PC-3 (cell line): ENCODE data around the gene MARCHF3.

Source experiments
- CTCF ChIP-seq: fragments of 300-600 bp; sonication (generic); conservative IDR thresholded peaks from 2 replicates; pipeline ENCODE4 v1.5.1; 2017; ENCODE audit warnings: antibody characterized with exemption, low read depth, mild to moderate bottlenecking, low read length
- EZH2 ChIP-seq: fragments of 300-600 bp; sonication (generic); IDR thresholded peaks from one replicate; pipeline ENCODE4 v1.6.1; 2017; ENCODE audit warnings: antibody characterized with exemption, mild to moderate bottlenecking, low read length; ENCODE audit not compliant: unreplicated experiment
- EZH2phosphoT487 ChIP-seq: fragments of 300-600 bp; sonication (generic); IDR thresholded peaks from 2 replicates; pipeline ENCODE4 v1.6.1; 2018; ENCODE audit warnings: mild to moderate bottlenecking, antibody characterized with exemption, low read length, borderline replicate concordance

- TF ChIP-seq CTCF (no peak), EZH2phosphoT487 (no peak), EZH2 (no peak)
Measured at GRCh38 chr5:127038550-127038949, 8.2 kb upstream of the MARCHF3 start.
